NCI-H1694 (cell line): Measurements from ENCODE around the gene TBX21.

Experiments
- DNase-seq: peaks from one replicate; lab custom pipeline; 2025; lab: John Stamatoyannopoulos, UW

Gene TBX21

DNA sequence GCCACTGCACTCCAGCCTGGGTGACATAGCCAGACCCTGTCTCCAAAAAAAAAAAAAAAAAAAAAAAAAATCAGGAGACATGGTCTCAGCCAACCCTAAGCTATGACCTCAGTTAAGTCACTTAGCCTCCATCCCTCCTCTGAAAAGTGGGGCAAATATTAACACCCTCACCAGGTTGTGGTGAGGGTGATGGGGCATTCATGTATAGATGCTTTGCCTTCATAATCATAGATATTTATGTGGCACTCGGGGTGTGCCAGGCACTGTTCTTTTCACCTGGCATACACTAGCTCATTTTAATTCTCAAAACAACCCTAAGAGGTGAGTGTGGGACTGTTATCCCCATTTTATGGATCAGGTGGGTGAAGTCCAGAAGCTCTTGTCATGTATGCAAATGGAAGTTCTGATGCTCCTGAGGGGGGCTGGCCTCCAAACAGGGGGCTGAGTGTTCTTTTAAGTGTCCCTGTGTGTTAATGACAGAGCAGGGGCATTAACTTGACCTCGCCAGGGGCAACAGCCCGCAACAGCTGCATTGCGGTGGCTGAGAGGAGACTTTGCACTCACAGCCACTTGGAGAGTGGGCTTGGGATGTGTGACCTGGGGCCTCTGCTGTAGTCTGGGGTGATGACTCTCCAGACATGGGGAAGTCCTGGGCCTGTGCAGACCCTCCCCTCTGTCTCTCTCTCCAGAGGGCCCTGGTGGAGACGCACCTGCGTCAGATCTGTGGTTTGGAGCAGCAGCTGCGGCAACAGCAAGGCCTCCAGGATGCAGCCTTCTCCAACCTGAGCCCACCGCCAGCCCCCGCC, 34.9 kb upstream of the TBX21 start:
- no peak for DNase-seq

DNA sequence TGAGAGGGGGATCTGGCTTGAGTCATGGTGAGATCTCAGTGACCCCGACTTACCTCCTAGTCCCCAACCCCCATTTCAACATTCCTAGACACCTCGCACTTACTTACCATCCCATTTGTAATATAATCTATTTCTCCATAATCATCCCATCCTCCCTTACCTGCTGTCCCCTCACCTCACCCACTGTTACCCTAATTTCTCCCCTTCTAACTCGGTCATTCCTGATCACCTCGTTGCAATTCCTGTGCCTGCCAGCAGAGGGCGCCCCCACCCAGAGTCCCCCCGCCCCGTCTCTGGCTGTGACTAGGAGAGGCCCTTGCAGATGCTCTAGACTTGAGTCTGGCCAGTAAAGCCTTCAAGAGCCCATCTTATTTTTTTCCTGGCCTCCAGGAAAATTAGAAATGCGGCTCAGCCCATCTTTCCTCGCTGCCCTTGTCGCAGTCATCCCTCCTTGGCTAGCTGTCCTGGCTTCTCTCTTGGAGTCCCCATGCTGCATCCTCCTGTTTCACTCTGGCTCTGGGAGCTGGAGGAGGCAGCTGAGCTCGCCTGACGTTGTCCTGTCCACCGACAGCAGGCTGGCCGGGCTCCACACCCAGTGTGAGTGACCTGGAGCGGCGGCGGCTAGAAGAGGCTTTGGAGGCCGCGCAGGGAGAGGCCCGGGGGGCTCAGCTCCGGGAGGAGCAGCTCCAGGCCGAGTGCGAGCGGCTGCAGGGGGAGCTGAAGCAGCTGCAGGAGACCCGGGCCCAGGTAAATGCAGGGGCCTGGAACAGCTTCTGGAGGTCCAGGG, 34.1 kb upstream of the TBX21 start:
- DNase-seq: peak; percentile 49

DNA sequence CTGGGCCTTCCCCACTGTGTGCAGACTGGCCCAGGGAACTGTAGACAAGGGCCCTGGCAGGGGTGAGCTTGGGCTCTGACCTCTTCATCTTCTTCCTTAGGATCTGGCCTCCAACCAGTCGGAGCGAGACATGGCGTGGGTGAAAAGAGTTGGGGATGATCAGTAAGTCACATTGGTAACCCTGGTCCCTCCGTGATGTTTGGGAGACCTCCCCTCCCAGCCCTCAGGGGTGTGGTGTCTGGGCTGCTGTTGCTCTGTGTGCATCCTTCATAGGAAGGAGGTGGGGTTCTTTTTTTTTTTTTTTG, 33.5 kb upstream of the TBX21 start:
- no peak for DNase-seq

DNA sequence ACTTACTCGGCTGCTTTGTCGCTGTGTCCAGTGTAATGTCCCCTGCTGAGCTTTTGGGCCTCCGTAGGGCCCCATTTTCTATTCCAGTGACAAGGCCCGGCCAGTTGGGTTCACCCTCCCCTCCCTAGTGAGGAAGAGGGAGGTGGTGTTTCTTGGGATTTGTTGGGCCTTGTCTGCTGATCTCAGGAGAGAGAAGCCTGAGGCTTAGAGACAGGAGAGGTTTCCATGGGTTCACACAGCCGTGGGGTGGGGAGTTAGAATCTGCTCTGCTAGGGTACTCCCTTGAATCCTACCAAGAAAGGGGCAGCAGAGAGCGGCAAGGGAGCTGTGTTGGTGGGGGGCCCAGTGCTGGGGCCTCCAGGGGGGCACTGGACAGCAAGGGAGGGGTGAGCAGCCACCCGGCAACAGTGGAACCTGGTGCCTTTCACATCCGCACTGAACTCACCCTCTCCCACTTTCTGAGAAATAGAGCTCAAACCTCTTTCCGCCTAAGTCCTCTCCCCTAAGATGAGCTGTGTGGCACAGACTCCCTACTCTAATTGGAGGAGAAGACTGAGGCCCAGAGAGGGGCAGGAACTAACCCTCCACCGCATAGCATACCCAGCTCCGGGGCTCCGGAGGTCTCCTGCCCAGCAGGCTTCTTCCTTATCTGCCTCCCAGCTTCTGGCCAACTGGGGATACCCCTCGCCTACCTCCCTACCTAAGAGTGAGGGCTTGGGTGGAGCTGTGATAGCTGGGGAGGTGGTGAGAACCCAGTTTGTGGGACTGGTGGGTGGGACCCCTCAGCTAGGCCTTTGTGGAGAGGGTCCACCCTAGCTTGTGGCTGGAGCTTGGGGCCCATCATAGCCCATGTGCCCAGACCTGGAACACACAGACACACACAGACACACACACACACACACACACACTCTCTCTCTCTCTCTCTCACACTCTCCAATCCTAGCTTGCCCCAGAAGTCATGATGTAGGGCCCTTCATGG, 32.3 kb upstream of the TBX21 start:
- no peak for DNase-seq

DNA sequence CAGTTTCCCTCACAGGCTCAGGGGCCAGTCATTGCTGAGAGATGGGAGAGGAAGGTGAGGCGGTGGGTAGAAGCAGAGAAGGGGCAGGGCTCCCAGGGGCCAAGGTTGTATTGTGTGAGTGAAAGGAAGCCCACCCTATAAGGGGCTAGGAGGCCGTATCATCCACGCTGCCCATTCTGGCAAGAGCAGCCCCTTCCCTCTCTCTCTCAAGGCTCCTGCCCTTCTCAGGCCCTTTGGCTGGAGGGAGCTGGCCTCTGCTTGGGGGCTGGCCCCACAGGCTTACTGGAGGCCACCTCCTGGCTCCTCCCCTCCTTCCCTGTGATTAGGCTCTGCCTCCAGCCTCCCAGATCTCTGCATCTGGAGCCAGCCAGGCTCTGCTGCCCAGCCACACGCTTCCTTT, 31.4 kb upstream of the TBX21 start:
- no peak for DNase-seq

DNA sequence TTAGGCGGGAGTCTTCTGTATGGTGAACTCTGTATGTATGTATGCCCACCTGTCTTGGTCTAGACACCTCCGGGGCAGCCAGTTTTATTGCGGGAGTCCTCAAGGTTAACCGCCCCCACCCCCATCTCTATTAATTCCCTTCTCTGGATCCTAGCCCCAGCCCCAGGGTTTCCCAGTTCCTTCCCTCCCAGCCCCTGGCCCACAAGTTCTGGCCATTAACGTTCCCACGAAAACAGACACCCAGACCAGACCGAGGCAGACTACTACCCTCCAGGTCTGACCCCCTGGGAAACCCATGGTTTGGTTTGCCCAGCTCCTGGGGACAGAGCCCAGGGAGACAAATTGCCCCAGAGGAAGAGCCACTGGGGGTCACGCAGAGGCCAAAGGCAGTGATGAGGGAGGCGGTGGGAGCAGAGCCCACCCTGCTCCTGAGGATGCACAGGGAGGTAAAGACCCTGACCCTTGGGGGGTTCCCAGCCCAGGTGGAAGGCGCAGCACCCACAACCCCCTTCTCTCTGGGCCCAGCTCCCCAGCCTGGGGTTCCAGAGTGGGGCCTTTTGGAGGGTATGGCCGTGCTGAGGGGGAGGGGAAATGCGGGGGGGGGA, 30.5 kb upstream of the TBX21 start:
- no peak for DNase-seq

DNA sequence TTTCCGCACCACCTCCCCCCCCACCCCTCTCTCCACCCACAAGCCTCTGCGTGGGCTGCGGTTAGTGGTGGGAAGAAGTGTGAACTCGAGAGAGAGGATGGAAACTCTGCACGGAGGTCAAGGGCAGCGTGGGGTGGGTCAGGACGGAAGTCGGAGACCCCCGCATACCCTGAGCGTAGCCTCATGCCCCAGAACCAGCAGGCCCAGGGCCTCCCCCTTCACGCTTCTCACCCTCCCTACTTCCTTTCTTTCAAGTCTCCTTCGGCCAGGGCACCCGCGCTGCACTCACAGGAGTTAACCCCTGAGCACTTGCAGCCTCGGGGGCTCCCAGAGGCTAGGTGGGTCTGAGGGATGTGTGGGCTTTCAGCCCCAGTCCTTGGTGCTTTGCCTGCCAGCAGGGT, 29.8 kb upstream of the TBX21 start:
- DNase-seq: no peak

DNA sequence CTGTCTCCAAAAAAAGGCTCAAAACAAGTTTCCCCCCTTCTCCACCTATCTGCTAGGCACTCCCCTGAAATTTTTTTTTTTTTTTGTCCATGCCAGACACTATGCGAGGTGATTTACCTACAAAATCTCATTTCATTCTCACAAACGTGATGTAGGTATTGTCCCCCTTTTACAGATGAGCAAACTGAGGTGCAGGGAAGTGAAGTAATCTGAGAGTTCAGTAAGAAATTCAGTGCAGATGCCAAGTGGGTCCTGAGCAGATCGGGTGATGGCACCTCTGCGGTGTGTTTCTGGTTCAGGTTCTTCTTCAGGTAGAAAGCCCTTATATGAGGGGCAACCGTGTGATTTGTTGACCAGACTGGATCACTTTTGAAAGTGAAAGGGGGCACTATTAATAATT, 29.4 kb upstream of the TBX21 start:
- DNase-seq: no peak

DNA sequence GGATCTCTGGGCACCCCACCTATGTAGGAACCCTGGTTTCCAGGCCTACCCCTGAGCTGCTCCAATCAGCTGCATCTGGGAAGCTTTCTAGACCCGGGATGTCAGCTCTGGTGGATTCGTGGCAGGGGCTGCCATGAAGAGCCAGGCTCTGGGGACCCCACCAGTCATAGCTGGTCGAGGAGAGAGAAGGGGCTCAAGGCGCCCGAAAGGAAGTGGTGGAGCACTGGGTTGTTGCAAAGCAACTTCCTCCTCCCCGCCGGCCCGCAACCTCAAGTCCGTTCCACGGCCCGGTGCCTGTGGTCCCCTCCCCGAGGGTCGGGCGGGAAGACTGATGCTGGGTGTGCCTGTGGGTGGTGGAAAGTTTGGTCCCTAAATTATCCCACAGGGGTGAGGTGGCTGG, 28.9 kb upstream of the TBX21 start:
- DNase-seq: no peak

DNA sequence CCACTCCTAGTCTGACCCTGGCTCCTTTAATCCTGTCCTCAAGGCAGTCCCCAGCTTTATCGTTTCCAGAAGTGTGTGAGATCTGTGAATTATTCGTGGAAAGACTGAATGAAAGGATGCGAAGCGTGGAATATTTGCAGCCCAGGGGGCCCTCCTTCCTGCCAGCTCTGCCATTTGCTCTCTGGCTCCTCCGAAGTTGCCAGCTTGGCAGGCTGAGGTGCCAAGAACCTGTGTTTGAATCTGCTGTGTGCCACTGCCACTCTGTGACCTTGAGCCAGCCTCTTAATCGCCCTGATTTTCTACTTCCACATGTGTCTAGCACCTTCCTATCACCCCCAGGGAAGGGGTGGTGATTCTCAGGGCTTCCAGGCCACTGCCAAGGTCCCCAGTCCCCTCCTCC, 28.3 kb upstream of the TBX21 start:
- DNase-seq: no peak

DNA sequence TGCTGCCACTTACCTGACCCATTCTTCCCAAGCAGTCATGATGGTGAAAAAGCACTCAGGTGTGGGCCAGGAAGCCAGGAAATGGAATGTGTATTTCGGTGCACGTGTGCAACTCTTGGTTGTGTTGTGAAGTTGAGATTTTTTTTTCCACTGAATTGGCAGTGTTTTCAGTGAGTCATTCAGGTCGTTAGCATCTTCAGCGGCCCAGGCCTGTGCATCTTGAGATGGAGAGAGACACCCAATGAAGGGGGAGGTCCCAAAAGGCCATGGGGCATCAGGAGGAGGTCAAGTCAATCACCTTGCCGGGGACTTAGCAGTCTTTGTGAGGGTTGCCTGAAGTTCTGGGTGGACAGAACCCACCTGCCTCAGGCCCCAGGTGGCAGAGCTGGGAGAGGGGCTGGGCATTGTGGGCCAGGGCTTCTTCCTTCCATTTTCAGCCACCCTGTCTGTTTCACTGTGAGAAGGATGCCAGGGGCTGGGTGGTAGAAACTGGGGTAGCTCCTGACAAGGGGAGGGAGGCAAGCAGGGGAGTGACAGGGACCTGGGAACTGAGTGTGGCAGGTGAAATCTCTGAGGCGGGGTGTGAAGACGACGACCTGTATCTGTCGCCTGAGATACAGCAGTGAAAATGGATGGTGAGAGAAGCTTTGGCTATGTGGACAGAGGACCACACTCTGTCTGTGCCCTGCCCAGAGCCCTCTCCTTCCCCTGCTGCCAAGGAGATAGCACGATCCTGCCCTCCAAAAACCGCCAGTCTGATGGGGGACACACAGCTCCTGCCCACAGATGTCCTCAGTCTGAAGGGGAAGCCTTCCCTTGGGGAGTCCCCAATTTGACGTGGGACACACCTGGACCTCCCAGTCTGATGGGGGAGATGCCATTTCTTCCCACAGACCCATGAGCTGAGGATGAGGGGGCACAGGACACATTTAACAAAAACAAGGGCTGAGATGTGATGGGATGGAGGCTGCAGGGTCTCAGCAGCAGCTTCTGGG, 27.2 kb upstream of the TBX21 start:
- DNase-seq: no peak

DNA sequence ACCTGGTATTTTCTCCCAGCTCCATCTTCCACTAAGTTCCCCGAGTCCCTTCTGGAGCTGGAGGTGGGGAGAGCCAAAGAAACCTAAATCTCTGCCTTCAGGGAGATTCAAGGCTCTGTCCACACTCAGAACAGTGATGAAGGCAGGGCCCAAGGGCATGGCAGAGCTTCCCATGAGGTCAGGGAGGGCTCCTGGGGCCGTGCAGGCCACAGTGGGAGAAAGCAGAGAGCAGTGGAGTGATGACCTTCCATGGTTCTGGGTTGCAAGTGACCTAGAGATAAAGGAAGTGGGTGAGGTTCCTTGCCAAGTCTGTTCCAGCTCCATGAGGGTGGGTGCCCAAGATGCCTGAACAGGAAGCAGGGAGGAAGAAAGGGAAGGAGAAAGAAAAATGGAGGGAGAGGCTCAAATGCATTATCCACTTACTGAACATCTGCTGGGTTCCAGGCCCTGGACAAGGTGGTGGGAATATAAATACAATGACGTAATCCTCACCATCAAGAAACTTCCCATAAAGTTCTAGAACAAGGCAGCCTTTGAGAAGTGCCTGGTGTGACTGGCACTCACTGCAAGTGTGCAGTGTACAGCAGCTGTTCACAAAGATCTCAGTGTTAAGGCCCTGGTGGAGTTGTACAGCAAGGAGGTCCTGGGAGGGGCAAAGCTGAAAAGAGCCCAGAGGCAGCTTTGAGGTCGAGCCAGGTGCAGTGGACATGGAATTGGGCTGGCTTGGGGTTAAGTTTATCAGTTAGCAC, 25.8 kb upstream of the TBX21 start:
- DNase-seq: no peak

DNA sequence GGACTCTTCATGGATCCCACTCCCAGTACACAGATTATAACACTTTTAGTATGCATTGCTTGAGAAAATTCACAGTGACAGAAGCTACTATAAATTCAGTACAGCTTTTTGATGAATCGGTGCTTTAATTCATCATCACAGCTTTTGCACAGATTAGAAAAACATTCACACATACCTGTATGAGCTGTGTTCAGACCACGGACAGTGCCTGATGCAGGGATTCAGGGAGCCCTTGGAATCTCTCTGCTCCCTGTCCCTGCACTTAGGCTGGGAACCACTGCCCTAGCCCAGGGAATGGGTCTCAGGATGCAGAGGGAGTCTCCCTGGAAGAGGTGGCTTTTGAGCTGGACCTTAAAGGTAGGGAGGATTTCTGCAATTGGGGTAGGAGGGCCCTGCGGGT, 25.2 kb upstream of the TBX21 start:
- no peak for DNase-seq

DNA sequence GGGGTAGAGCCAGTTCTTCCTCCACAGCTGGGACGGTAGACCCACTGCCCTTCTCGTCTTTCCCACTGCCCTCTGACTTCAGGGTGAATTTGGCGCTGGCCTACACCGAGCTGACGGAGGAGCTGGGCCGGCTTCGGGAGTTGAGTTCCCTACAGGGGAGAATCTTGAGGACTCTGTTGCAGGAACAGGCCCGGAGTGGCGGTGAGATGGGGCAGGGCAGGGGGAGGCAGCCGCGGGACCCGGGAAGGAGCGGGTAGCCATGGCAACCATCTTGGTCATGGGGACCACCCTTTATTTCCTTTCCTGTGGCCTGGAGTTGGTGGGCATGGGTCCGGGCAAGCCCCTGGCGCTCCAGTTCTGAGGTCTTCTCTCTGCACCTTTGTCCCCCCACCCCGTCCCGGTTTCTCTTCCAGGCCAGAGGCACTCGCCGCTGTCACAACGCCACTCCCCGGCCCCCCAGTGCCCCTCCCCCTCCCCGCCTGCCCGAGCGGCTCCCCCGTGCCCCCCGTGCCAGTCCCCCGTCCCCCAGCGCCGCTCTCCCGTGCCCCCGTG, 24.6 kb upstream of the TBX21 start:
- no peak for DNase-seq

DNA sequence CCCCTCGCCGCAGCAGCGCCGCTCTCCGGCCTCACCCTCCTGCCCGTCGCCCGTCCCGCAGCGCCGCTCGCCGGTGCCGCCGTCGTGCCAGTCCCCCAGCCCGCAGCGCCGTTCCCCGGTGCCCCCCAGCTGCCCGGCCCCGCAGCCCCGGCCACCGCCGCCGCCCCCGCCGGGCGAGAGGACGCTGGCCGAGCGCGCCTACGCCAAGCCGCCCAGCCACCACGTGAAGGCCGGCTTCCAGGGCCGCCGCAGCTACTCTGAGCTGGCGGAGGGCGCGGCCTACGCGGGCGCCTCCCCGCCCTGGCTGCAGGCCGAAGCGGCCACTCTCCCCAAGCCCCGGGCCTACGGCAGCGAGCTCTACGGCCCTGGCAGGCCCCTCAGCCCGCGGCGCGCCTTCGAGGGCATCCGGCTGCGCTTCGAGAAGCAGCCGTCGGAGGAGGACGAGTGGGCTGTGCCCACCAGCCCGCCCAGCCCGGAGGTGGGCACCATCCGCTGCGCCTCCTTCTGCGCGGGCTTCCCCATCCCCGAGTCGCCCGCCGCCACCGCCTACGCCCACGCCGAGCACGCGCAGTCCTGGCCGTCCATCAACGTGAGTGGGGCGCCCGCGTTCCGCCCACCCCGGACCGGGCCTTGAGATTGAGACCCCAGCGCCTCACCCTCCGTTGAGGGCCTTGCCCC, 24.0 kb upstream of the TBX21 start:
- no peak for DNase-seq

DNA sequence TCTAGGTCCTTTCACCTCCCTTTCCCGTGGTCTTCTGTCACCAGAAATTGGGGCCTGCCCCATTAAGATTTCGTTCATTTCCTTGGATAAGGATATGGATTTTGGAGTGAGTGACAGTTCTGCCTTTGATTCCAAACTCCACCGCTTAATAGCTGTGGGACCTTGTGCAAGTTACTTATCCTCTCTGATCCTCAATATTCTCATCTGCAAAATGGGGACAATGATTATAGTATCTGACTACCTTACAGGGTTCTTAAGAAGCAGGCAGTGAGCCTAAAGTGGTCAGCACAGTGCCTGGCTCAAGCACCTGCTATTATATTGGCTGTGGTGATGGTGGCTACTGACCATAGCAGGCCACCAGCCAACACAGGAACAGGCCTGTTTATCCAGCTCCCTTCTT, 23.4 kb upstream of the TBX21 start:
- DNase-seq: no peak

DNA sequence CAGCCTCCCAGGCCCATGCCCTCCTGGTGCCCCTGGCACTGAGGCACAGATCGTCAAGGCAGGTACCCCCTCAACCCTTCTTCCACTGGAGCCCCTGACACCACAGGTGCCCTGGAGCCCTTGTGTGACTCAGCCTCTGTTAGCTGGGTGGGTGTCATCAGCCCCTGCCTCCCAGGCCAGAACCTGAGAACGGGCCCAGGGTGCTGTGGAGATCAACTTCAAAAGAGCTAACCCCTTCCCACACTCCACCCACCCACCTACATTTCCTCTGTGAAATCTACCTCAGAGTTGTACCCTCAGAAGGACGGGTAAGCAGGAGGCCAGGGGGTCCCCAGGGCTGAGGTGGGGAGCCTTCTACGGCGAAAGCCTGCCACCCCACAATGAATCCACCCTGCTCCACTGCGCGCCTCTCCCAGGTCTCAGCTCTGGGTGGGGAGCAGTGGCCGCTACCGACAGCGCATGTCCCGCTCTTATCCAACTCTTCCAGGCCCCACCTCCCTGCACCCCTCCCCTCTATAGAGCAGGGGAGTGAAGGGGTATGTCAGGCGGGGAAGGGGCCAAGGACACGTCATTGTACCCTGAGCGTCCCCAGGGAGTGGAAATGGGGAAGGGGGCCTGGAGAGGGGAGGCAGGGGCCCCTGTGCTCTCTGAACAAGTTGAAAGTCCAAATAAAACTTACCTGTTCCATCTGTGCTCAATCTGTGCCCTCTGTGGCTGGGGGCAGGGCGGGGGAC, 21.5 kb upstream of the TBX21 start:
- no peak for DNase-seq

DNA sequence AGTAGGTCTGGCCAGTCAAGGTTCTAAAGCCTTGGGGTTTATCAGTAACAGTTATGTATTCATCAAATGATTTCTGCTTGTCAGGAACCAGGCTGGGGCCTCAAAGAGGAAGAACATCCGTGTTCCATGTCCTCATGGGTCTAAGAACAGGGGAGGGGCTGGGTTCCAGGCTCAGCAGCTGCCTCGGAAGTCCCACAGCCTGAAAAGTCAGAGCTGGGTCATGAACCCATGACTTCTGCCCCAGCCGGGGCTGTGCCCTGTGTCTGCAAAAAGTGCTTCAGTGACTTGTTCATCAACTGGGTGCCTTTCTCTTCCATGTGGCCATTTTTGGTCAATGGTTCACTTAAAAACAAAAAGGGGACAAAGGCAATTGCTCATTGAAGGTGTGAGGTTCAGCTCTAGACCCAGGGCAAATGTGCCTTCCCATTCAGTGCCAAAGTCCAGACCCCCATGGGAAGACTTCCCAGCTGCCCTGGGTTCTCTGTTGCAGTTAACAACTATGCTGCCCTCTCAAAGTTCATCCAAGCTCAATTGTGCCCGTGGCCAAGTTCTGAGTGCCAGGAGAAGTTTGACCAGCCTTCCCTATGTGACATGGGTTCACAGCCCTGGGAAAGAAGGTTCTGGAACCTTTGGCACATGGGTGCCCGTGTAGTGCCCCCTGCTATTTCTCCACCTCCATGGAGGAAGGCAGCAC, 20.6 kb upstream of the TBX21 start:
- no peak for DNase-seq
